Mesenchymal stem cell (in vitro differentiated cells and primary cell): ENCODE data around the gene GLT8D1.

Experiments used
- DNase-seq: peaks from one replicate; pipeline ENCODE4 v3.0.0-alpha.2; 2013
- H2AFZ ChIP-seq: one replicate; pipeline ENCODE4 v1.6.1; 2013; ENCODE audit warnings: low read depth, mild to moderate bottlenecking, control low read depth, inconsistent platforms, low read length, moderate library complexity
- H2AK5ac ChIP-seq: 2 replicates; pipeline ENCODE4 v1.6.1; 2013; ENCODE audit warnings: low read length, moderate library complexity, mild to moderate bottlenecking, inconsistent platforms; ENCODE audit not compliant: severe bottlenecking
- H2BK120ac ChIP-seq: one replicate; pipeline ENCODE4 v1.6.1; 2013; ENCODE audit warnings: low read depth, mild to moderate bottlenecking, inconsistent platforms, low read length, moderate library complexity
- H2BK12ac ChIP-seq, 2 experiments: one replicate each; pipeline ENCODE4 v1.6.1; 2013; ENCODE audit warnings: inconsistent platforms in 2 of 2, low read length in 2 of 2, mild to moderate bottlenecking in 2 of 2, moderate library complexity in 2 of 2, control low read depth in 1 of 2
- H2BK15ac ChIP-seq: one replicate; pipeline ENCODE4 v1.6.1; 2013; ENCODE audit warnings: mild to moderate bottlenecking, low read depth, inconsistent platforms; ENCODE audit not compliant: poor library complexity, severe bottlenecking
- H2BK5ac ChIP-seq: 2 replicates; pipeline ENCODE4 v1.6.1; 2013; ENCODE audit warnings: low read depth, mild to moderate bottlenecking, low read length, control low read depth, inconsistent platforms; ENCODE audit not compliant: poor library complexity, severe bottlenecking
- H3K14ac ChIP-seq, 2 experiments: one replicate each; pipeline ENCODE4 v1.6.1; 2013; ENCODE audit warnings: inconsistent platforms in 2 of 2, low read length in 2 of 2, control low read depth in 1 of 2, mild to moderate bottlenecking in 1 of 2, moderate library complexity in 1 of 2
- H3K18ac ChIP-seq, 2 experiments: one replicate each; pipeline ENCODE4 v1.6.1; 2013; ENCODE audit warnings: inconsistent platforms in 2 of 2, low read length in 2 of 2, control low read depth in 1 of 2, low read depth in 1 of 2, mild to moderate bottlenecking in 1 of 2
- H3K23ac ChIP-seq, 2 experiments: one replicate each; pipeline ENCODE4 v1.6.1; 2013; ENCODE audit warnings: inconsistent platforms in 2 of 2, low read length in 2 of 2, mild to moderate bottlenecking in 2 of 2, moderate library complexity in 2 of 2, control low read depth in 1 of 2
- H3K27ac ChIP-seq: 2 replicates; pipeline ENCODE4 v1.5.1; 2013; ENCODE audit warnings: mild to moderate bottlenecking, moderate library complexity, low read length, control low read depth, inconsistent platforms; ENCODE audit not compliant: poor library complexity, severe bottlenecking
- H3K27me3 ChIP-seq, 2 experiments: 2 replicates each; pipeline versions ENCODE4 v1.6.1 to v1.7.0; 2013; ENCODE audit warnings: low read length in 2 of 2, mild to moderate bottlenecking in 2 of 2, moderate library complexity in 2 of 2, control low read depth in 1 of 2, inconsistent platforms in 1 of 2; ENCODE audit not compliant: control insufficient read depth in 1 of 2, insufficient read depth in 1 of 2
- H3K36me3 ChIP-seq, 2 experiments: 2 replicates each; pipeline versions ENCODE4 v1.6.1 to v1.7.0; 2013; ENCODE audit warnings: low read length in 2 of 2, control low read depth in 1 of 2, inconsistent platforms in 1 of 2, low read depth in 1 of 2, mild to moderate bottlenecking in 1 of 2; ENCODE audit not compliant: insufficient read depth in 2 of 2, control insufficient read depth in 1 of 2
- H3K4ac ChIP-seq, 2 experiments: one replicate each; pipeline ENCODE4 v1.6.1; 2013; ENCODE audit warnings: inconsistent platforms in 2 of 2, low read length in 2 of 2, mild to moderate bottlenecking in 2 of 2, moderate library complexity in 2 of 2, control low read depth in 1 of 2, low read depth in 1 of 2
- H3K4me1 ChIP-seq: 2 replicates; pipeline ENCODE4 v1.6.1; 2013; ENCODE audit warnings: low read depth, low read length, control low read depth; ENCODE audit not compliant: control insufficient read depth, insufficient read depth
- H3K4me2 ChIP-seq: 2 replicates; pipeline ENCODE4 v1.6.1; 2013; ENCODE audit warnings: low read length, mild to moderate bottlenecking, inconsistent platforms; ENCODE audit not compliant: poor library complexity, severe bottlenecking
- H3K4me3 ChIP-seq, 2 experiments: 2 replicates each; pipeline versions ENCODE4 v1.5.1 to v1.7.0; 2013; ENCODE audit warnings: low read length in 2 of 2, mild to moderate bottlenecking in 2 of 2, control low read depth in 1 of 2, low read depth in 1 of 2; ENCODE audit not compliant: insufficient read depth in 1 of 2
- H3K79me1 ChIP-seq: replicated peaks from 2 replicates; pipeline ENCODE4 v1.6.1; 2013; ENCODE audit warnings: mild to moderate bottlenecking, control low read depth, low read length, inconsistent platforms; ENCODE audit not compliant: poor library complexity, severe bottlenecking
- H3K9ac ChIP-seq: 2 replicates; pipeline ENCODE4 v1.7.0; 2013; ENCODE audit warnings: mild to moderate bottlenecking, low read length, moderate library complexity
- H3K9me3 ChIP-seq: 2 replicates; pipeline ENCODE4 v1.7.0; 2013; ENCODE audit warnings: mild to moderate bottlenecking, low read length; ENCODE audit not compliant: control insufficient read depth
- H4K8ac ChIP-seq: one replicate; pipeline ENCODE4 v1.6.1; 2013; ENCODE audit warnings: inconsistent platforms, mild to moderate bottlenecking, low read length, moderate library complexity
- H4K91ac ChIP-seq: one replicate; pipeline ENCODE4 v1.6.1; 2013; ENCODE audit warnings: mild to moderate bottlenecking, low read length, inconsistent platforms
- WGBS: methylation state at CpG from one replicate; pipeline ENCODE4 v1.1.7; 2013; ENCODE audit warnings: mixed read lengths; 5-methylcytosine and 5-hydroxymethylcytosine counted together

GLT8D1 gene

DNA sequence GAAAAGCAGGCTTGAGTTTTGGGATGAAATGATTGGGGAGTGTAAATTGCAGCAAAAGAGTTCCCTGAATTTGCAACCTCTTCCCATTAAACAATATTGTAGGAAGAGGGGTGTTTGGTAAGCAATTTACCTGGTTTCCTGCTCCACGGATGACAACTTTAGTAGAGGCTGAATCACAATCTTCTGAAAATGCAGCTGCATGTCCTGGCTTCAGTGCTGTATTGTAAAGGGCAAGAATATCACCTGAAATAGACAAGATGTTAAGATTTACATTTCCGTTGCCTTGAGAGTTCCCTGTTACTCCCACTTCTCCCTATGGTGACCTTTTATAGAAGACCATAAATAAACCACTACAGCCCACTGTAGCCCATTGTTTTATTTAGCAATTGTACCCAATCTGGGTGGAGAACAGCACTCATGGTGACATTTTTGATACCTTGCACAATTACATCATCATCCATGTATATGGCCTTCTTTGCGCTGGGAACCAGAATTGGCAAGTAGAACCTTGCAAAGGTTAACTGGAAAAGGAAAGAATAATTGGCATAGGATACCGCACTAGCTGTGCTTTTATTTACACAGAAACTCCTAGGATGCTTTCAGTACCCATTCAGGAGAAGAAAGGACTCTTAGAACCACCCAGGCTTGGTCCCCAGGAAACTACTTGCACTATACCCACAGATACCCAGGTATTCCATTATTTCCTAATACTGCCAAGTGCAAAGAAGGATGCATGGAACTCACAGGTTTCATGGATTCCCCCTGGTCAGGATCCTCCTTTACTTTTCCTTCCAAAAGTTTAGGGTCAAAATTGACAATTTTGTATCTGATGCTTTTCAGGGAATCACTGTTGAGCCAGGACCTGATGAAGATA is 9.6 kb downstream of the GLT8D1 start:
- Histone ChIP-seq H3K36me3 (peaks cover 18 to 88% of the 10 kb centered on the region in 2 experiments), H3K9me3 (no peaks in the 10 kb centered on the region), H3K79me1 (peaks cover 10% of the 10 kb centered on the region), H2BK5ac (no peak overlapping the region), H3K4ac (no peak overlapping the region), H3K23ac (no peak overlapping the region), H2AFZ (no peak overlapping the region), H3K27ac (no peak overlapping the region), H2AK5ac (no peak overlapping the region), H2BK12ac (no peak overlapping the region), H4K91ac (no peak overlapping the region), H4K8ac (no peak overlapping the region), H3K18ac (no peak overlapping the region), H3K4me2 (no peak overlapping the region), H2BK120ac (no peak overlapping the region), H3K4me3 (no peak overlapping the region), H3K9ac (no peak overlapping the region), H2BK15ac (no peak overlapping the region), H3K4me1 (no peaks in the 10 kb centered on the region), H3K27me3 (no peaks in the 10 kb centered on the region), H3K14ac (no peak overlapping the region)
- WGBS = 95% methylated on average over 4 of the region's 4 CpGs
- no peak for DNase-seq

DNA sequence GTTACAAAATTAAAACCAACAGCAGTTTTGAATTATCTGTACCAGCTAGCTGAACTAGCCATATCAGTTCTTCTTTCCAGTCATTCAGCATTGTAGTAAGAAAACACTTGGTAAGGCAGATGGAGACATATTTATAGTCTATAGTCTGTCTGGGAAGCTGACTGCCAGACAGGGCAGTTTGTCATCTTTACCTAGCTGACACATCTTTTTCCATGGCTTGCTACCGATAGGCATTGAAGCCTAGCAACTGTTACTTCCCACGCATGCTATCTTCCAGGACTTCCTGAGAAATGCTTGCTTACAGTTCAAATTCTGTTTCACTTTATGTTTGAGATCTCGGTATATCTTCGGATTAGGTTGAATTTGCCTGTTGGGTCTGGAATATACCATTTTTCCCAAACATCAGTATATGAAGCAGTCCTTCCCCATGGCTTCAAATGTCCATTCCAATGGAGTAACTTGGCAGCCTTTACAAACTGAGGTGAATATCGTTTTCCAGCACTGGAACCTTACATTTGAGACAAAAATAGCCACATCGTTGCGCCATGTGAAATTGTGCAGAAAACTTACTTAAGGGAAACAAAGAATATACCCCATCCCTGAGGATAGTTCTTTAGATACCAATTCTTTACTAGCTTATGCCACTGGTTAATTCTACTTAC is 10.9 kb downstream of the GLT8D1 start:
- no peak overlapping the region for H2BK5ac ChIP-seq
- H2BK12ac ChIP-seq = no peak overlapping the region
- no peak overlapping the region for H2AK5ac ChIP-seq
- H2BK15ac ChIP-seq = no peak overlapping the region
- no peak overlapping the region for H4K91ac ChIP-seq
- DNase-seq = no peak
- no peak overlapping the region for H3K18ac ChIP-seq
- no peak overlapping the region for H3K9ac ChIP-seq
- no peak overlapping the region for H3K14ac ChIP-seq
- no peak overlapping the region for H4K8ac ChIP-seq
- 79% methylated on average over 7 of the region's 7 CpGs for WGBS
- H3K4ac ChIP-seq = no peak overlapping the region
- peaks cover 25 to 95% of the 10 kb centered on the region in 2 experiments for H3K36me3 ChIP-seq
- peaks cover 9% of the 10 kb centered on the region for H3K79me1 ChIP-seq
- H2BK120ac ChIP-seq = no peak overlapping the region
- no peaks in the 10 kb centered on the region for H3K27me3 ChIP-seq
- H3K27ac ChIP-seq = no peak overlapping the region
- no peaks in the 10 kb centered on the region for H3K4me1 ChIP-seq
- H3K4me2 ChIP-seq = no peak overlapping the region
- H3K4me3 ChIP-seq = no peak overlapping the region
- H3K23ac ChIP-seq = no peak overlapping the region
- H2AFZ ChIP-seq = no peak overlapping the region
- H3K9me3 ChIP-seq = no peaks in the 10 kb centered on the region

DNA sequence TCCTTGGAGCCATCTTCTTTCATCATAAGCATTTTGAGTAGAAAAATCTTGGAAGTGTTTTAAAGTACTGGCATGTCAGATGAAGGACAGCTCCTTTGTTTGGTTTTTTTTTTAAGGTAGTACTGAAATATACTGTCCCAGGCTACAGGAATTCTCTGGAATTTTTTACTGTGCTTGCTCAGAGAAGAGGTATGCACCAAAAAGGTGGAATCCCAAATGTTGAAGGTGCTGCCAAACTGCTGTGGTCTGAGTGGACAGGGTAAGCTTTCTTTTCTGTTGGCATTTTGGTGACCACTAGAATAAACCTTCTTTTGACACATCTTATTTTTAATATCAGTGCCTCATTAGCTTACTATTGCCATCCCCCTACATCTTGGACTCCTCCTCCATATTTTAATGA is 12.5 kb downstream of the GLT8D1 start:
- Histone ChIP-seq H2BK5ac (no peak overlapping the region), H3K27ac (no peak overlapping the region), H3K27me3 (no peaks in the 10 kb centered on the region), H2BK12ac (no peak overlapping the region), H3K14ac (no peak overlapping the region), H3K9ac (peak overlapping the region; percentile 6), H3K23ac (no peak overlapping the region), H2BK15ac (no peak overlapping the region), H3K36me3 (peaks cover 33 to 99% of the 10 kb centered on the region in 2 experiments), H2BK120ac (no peak overlapping the region), H3K4me2 (no peak overlapping the region), H3K4me3 (no peak overlapping the region), H3K79me1 (peaks cover 13% of the 10 kb centered on the region), H4K91ac (no peak overlapping the region), H3K9me3 (no peaks in the 10 kb centered on the region), H3K18ac (no peak overlapping the region), H2AK5ac (no peak overlapping the region), H4K8ac (no peak overlapping the region), H3K4ac (no peak overlapping the region), H3K4me1 (no peaks in the 10 kb centered on the region), H2AFZ (no peak overlapping the region)
- no peak for DNase-seq

DNA sequence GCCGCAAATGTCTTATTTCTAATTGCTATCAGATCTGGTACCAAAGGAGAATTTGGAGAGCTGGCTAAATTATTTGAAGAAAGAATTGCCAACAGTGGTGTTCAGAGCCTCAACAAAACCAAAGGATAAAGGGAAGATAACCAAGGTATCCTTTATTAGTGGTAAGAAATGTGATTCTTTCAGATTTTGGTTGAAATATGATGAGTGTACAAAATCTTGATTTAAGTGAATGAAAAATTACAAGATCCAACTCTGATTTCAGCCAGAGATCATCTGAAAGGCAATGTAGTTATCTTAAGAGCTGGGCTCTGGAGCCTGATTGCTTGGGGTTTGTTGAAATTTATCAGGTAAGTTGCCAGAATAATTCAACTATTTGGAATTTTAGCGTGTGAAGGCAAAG is 15.0 kb downstream of the GLT8D1 start:
- Histone ChIP-seq H3K14ac (no peak overlapping the region), H4K91ac (no peak overlapping the region), H2BK120ac (no peak overlapping the region), H3K9ac (peak overlapping the region; percentile 10), H3K4me1 (peaks cover 3% of the 10 kb centered on the region), H3K27ac (no peak overlapping the region), H3K36me3 (peaks cover 36 to 87% of the 10 kb centered on the region in 2 experiments), H3K79me1 (peaks cover 9% of the 10 kb centered on the region), H3K4me3 (no peak overlapping the region), H3K27me3 (no peaks in the 10 kb centered on the region), H2AK5ac (no peak overlapping the region), H3K4me2 (no peak overlapping the region), H2BK15ac (no peak overlapping the region), H4K8ac (no peak overlapping the region), H2BK12ac (no peak overlapping the region), H3K18ac (no peak overlapping the region), H2BK5ac (no peak overlapping the region), H2AFZ (no peak overlapping the region), H3K4ac (no peak overlapping the region), H3K9me3 (no peaks in the 10 kb centered on the region), H3K23ac (no peak overlapping the region)
- no peak for DNase-seq
- WGBS = 94% methylated on average over 2 of the region's 2 CpGs
